Stomach (tissue), 9 donors: Measurements from ENCODE around the gene SSBP4. TPM values are rescaled to one million over a fixed set of nuclear protein-coding genes. Genes with fewer than 3 reads are reported as not detected.

Experiments
- DNase-seq, 2 donors: peaks; one replicate each; pipeline versions ENCODE4 v3.0.0 to v3.0.0-alpha.2; 2013 to 2019
- H3K27ac ChIP-seq, 5 donors: fragments of 200-600 bp in 4 of 5; sonication (generic) in 4 of 5; one replicate each; pipeline ENCODE4 v1.5.1; 2013 to 2019; ENCODE audit warnings: mild to moderate bottlenecking in 1 of 5, moderate library complexity in 1 of 5
- H3K27me3 ChIP-seq, 3 donors: fragments of 200-600 bp; sonication (generic); one replicate each; pipeline ENCODE4 v1.5.1; 2017 to 2019; ENCODE audit warnings: mixed run types in 1 of 3
- H3K36me3 ChIP-seq, 4 donors: fragments of 200-600 bp; sonication (generic); 1 replicate in 3 of 4; 2 replicates in 1 of 4; pipeline ENCODE4 v1.5.1; 2016 to 2019
- H3K4me1 ChIP-seq, 4 donors: fragments of 200-600 bp; sonication (generic); one replicate each; pipeline ENCODE4 v1.5.1; 2016 to 2019
- H3K4me3 ChIP-seq, 4 donors: fragments of 200-600 bp; sonication (generic) in 3 of 4; one replicate each; pipeline ENCODE4 v1.5.1; 2016 to 2019; ENCODE audit warnings: mild to moderate bottlenecking in 1 of 4
- H3K9me3 ChIP-seq, 4 donors: fragments of 200-600 bp; sonication (generic); one replicate each; pipeline ENCODE4 v1.5.1; 2016 to 2019
- EP300 ChIP-seq: sonication (generic); formaldehyde crosslinking; IDR thresholded peaks from one replicate; pipeline ENCODE4 v1.6.1; 2017; ENCODE audit warnings: antibody characterized with exemption
- POLR2A ChIP-seq, 4 donors: fragments of 450-650 bp; IDR thresholded peaks; one replicate each; pipeline ENCODE4 v1.6.1; 2016; ENCODE audit warnings: antibody characterized with exemption in 4 of 4, control low read depth in 2 of 4, mild to moderate bottlenecking in 1 of 4, moderate library complexity in 1 of 4
- POLR2AphosphoS5 ChIP-seq, 3 donors: sonication (generic); formaldehyde crosslinking; IDR thresholded peaks; one replicate each; pipeline ENCODE4 v1.6.1; 2016; ENCODE audit warnings: antibody characterized with exemption in 3 of 3
- whole genome bisulfite sequencing, 5 donors: extraction: QIAGEN DNeasy Blood & Tissue Kit in 3 of 5; methylation state at CpG; one replicate each; pipeline versions ENCODE4 v1.1.5 to v1.1.7; 2013 to 2018; 5-methylcytosine and 5-hydroxymethylcytosine counted together
- intact Hi-C: fragments of 100-400 bp; cut with DNase I; formaldehyde crosslinking; loops from one replicate; pipeline ENCODE4 v1.15.1; 2023; ENCODE audit warnings: low total_unique reads
- polyA plus RNA-seq, 3 donors: library from polyadenylated mRNA; stranded (reverse); fragments of 200-250 nt; gene quantifications; one replicate each; pipeline ENCODE4 v1.2.3, GENCODE V29; 2013
- total RNA-seq, 5 donors: library from RNA; depleted of rRNA; stranded (reverse); fragments of >200 nt; gene quantifications; one replicate each; pipeline versions ENCODE4 v1.1.0 to v1.2.3, GENCODE V29; 2014 to 2016
- TF ChIP-seq, protein P1 (sequence below), 7 experiments: fragments of 450-650 bp in 4 of 7; fragments of 200-600 bp in 3 of 7; sonication (generic) in 3 of 7; IDR thresholded peaks; one replicate each; pipeline ENCODE4 v1.5.1; 2016 to 2019; ENCODE audit warnings: antibody characterized with exemption in 7 of 7, control low read depth in 2 of 7, mild to moderate bottlenecking in 1 of 7
- donor health status: healthy with polysubstance abuse.
- donor health status: Bipolar disorder and iron deficiency.
- donor health status: healthy.

Gene SSBP4
- total and polyA plus RNA-seq, 8 donors = 22.8 to 253 (median 49.2) TPM

DNA sequence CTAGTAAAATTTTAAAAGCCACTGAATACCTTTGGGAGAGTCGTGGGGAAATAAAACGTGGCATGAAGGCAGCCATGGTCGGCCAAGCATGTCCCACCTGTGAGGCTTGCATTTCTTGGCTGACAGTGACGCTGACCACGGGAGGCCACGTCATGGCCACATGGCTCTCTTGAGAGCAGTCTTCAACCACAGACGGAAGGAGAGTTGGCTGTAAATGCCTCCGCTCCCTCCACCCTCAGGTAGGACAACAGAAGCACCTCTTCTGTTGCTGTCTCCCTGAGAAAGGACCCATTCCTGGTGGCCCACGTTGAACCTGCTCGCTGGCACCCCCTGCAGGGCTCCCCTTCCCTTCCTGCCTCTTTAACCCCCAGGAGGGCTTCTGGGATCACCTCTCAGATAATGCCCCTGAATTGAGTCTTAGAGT, 11.1 kb upstream of the SSBP4 start:
- 42 to 50% (median 45%) methylated on average over 9 to 10 of the region's 10 CpGs for WGBS, 5 donors
- Histone ChIP-seq H3K27ac (no peak overlapping the region), H3K27me3 (peaks cover 0 to 3% (median 0%) of the 10 kb centered on the region in 3 donors), H3K4me3 (no peak overlapping the region), H3K4me1 (peaks cover 0 to 26% (median 3%) of the 10 kb centered on the region in 4 donors), H3K36me3 (no peaks in the 10 kb centered on the region), H3K9me3 (no peaks in the 10 kb centered on the region)
- intact Hi-C loops = no loop called here
- peak; percentile 55 to 74 for DNase-seq
- TF ChIP-seq, protein P1, sequence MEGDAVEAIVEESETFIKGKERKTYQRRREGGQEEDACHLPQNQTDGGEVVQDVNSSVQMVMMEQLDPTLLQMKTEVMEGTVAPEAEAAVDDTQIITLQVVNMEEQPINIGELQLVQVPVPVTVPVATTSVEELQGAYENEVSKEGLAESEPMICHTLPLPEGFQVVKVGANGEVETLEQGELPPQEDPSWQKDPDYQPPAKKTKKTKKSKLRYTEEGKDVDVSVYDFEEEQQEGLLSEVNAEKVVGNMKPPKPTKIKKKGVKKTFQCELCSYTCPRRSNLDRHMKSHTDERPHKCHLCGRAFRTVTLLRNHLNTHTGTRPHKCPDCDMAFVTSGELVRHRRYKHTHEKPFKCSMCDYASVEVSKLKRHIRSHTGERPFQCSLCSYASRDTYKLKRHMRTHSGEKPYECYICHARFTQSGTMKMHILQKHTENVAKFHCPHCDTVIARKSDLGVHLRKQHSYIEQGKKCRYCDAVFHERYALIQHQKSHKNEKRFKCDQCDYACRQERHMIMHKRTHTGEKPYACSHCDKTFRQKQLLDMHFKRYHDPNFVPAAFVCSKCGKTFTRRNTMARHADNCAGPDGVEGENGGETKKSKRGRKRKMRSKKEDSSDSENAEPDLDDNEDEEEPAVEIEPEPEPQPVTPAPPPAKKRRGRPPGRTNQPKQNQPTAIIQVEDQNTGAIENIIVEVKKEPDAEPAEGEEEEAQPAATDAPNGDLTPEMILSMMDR (IDR thresholded peaks at IDR 0.05) = peak in 5 of 7 experiments; percentile 13 to 64 (median 53)
- no peak for TF ChIP-seq EP300

- 78 to 84% (median 81%) methylated on average over 16 of the region's 16 CpGs for whole genome bisulfite sequencing, 5 donors
These were observed 6.5 kb upstream of the SSBP4 start for GRCh38 chr19:18412610-18413239.

DNA sequence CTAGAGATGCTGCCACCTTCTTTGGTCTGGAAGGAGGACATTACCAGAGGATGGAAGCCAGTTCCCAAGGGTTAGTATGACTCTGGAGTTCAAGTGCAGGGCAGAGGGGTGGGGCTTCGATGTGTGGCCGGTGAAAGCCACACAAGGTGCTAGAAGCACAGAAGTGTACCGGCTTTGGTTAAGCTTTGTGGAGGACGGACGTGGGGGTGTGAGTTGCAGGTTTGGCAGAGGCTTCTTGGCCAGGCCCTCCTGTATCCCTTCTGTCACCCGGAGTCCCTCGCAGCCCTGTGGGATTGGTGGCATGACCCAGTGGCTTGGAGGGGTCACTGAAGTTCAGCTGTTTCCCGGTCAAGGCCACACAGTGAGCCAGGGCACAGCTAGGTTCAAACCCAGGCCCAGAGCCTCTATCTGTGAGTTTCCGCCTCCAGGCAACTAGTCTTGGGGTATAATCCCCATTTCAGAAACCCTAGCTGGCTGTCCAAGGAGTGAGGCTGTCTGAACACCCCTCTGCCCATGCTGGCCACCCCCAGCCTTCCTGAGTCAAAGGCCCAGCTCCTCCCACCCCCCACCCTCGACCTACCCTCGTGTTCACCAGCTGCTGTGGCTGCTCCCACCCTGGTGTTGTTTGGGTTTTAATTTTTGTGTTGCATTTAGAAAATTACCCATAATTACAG, 4.6 kb upstream of the SSBP4 start:
- peak in 1 of 2 donors; percentile 76 for DNase-seq

More at GRCh38 chr19:18412610-18413239, 6.5 kb upstream of the SSBP4 start:
- DNase-seq = no peak
- intact Hi-C loops = loop anchor here (5.0 kb wide), 1 partner anchor 60 kb away; no protein-coding TSS in a partner anchor
- Histone ChIP-seq H3K9me3 (no peaks in the 10 kb centered on the region), H3K27me3 (peaks cover 0 to 29% (median 20%) of the 10 kb centered on the region in 3 donors), H3K4me1 (peaks cover 36 to 55% (median 39%) of the 10 kb centered on the region in 4 donors), H3K36me3 (no peaks in the 10 kb centered on the region), H3K4me3 (no peak overlapping the region), H3K27ac (no peak overlapping the region)
- TF ChIP-seq POLR2AphosphoS5 (IDR thresholded peaks at IDR 0.05) (no peak), EP300 (no peak), POLR2A (IDR thresholded peaks at IDR 0.05) (no peak)
- TF ChIP-seq, protein P1 (IDR thresholded peaks at IDR 0.05) = no peak

More for the DNA sequence above, 4.6 kb upstream of the SSBP4 start:
- peak overlapping the region in 3 of 4 donors; percentile 22 to 31 (median 23) for H3K4me3 ChIP-seq
- H3K36me3 ChIP-seq = no peaks in the 10 kb centered on the region
- peaks cover 0 to 38% (median 22%) of the 10 kb centered on the region in 3 donors for H3K27me3 ChIP-seq
- peak overlapping the region; percentile 68 to 95 (median 90) for H3K27ac ChIP-seq
- no peak for TF ChIP-seq EP300
- TF ChIP-seq, protein P1 (IDR thresholded peaks at IDR 0.05) = no peak
- no peak for TF ChIP-seq POLR2A (IDR thresholded peaks at IDR 0.05)
- peaks cover 49 to 62% (median 53%) of the 10 kb centered on the region in 4 donors for H3K4me1 ChIP-seq
- 11 to 29% (median 19%) methylated on average over 10 to 11 of the region's 11 CpGs for WGBS, 5 donors
- no peaks in the 10 kb centered on the region for H3K9me3 ChIP-seq
- intact Hi-C loops = loop anchor here (5.0 kb wide), 1 partner anchor 62 kb away; no protein-coding TSS in a partner anchor
